ENCODE results near the gene SMARCA2. TPM values are rescaled to one million over a fixed set of nuclear protein-coding genes. Genes with fewer than 3 reads are reported as not detected.

The SMARCA2 gene
- total and polyA plus RNA-seq, 9 donors: 108 to 404 (median 199) TPM

DNA sequence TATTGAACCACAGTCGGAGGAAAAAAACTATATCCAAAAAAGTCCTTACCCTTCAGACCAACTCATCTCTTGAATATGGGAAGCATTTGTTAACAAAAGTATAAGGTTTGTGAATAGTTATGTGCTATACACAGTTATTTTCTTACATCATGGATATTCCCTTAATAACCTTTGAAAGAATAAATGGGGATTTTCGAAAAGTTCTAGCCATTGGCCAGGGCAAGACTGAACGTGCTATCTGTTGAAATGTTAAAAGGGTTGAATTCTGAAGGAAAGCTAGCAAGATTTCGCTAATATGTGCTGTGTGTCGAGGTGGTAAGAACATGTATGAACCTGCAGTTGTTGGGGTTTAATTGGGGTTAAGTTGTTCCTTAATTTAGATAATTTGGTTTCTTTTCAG is 140.8 kb downstream of the SMARCA2 start:
- no peak overlapping the region for H3K4me3 ChIP-seq
- H3K27me3 ChIP-seq: no peaks in the 10 kb centered on the region
- peaks cover 2% of the 10 kb centered on the region for H3K4me1 ChIP-seq (ENCODE audit: insufficient read depth)
- 74 to 87% (median 86%) methylated on average over 5 of the region's 5 CpGs for WGBS, 3 donors
- TF ChIP-seq EP300 (IDR thresholded peaks at IDR 0.05) (no peak), POLR2A (IDR thresholded peaks at IDR 0.05) (no peak)
- TF ChIP-seq, protein P1, sequence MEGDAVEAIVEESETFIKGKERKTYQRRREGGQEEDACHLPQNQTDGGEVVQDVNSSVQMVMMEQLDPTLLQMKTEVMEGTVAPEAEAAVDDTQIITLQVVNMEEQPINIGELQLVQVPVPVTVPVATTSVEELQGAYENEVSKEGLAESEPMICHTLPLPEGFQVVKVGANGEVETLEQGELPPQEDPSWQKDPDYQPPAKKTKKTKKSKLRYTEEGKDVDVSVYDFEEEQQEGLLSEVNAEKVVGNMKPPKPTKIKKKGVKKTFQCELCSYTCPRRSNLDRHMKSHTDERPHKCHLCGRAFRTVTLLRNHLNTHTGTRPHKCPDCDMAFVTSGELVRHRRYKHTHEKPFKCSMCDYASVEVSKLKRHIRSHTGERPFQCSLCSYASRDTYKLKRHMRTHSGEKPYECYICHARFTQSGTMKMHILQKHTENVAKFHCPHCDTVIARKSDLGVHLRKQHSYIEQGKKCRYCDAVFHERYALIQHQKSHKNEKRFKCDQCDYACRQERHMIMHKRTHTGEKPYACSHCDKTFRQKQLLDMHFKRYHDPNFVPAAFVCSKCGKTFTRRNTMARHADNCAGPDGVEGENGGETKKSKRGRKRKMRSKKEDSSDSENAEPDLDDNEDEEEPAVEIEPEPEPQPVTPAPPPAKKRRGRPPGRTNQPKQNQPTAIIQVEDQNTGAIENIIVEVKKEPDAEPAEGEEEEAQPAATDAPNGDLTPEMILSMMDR (IDR thresholded peaks at IDR 0.05): no peak
- H3K27ac ChIP-seq: peak overlapping the region in 1 of 2 donors; percentile 10
- no peak for DNase-seq
- no peaks in the 10 kb centered on the region for H3K36me3 ChIP-seq
- intact Hi-C loops (cut with DNase I): loop anchor here in 1 of 4 donors (5.0 kb wide), 1 partner anchor 466 kb away; the partner anchor contains the start of gene VLDLR
- H3K9me3 ChIP-seq: no peaks in the 10 kb centered on the region

DNA sequence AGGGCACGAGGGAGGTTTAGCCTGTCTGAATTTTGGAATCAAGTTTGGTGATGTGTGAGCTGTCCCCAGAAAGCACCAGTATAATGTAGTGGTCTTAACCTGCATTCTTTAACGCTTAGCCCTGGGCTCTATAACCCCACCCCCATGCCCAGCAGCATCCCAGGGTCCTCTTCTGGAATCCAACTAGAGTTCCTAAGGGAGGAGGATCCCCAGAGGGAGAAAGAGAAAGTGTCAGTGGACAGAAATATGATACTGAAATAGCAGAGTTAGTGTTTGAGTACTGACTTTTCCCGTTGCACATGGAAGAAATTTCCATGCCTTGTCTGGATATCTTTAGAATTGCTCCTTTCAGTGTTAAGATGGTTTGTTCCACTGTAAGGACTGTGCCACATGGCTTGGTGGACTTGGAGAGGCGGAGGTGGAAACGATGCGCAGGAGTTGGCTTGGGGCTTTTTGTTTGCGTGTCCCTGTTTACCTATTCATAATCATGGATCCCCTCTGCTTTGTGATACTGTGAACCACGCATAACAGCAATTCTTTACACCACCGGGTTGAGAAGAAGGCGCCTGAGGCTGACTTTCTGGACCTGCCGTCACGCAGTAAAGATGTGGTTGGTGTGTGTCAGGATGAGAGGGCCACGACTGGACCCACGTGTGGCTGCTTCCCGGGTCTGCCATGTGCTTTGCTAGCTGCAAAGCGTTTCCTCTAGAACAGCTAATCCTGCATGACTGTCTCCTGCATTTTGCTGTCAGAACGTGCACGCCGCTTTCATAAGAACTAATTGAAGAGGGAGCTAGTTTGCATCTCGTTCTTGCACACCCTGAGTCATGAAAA is 142.3 kb downstream of the SMARCA2 start:
- TF ChIP-seq, protein P1 (IDR thresholded peaks at IDR 0.05): no peak
- TF ChIP-seq POLR2A (IDR thresholded peaks at IDR 0.05) (no peak), EP300 (IDR thresholded peaks at IDR 0.05) (no peak)
- Histone ChIP-seq H3K4me3 (peak overlapping the region; percentile 36), H3K27me3 (no peaks in the 10 kb centered on the region), H3K9me3 (no peaks in the 10 kb centered on the region), H3K4me1 (ENCODE audit: insufficient read depth) (peaks cover 2% of the 10 kb centered on the region), H3K27ac (peak overlapping the region; percentile 32 to 85), H3K36me3 (no peaks in the 10 kb centered on the region)
- intact Hi-C loops (cut with DNase I): loop anchor here in 1 of 4 donors (5.0 kb wide), 1 partner anchor 465 kb away; the partner anchor contains the start of gene VLDLR
- DNase-seq: peak; percentile 43 to 60 (median 56)
- WGBS, 3 donors: 2 to 3% (median 2%) methylated on average over 20 of the region's 20 CpGs

DNA sequence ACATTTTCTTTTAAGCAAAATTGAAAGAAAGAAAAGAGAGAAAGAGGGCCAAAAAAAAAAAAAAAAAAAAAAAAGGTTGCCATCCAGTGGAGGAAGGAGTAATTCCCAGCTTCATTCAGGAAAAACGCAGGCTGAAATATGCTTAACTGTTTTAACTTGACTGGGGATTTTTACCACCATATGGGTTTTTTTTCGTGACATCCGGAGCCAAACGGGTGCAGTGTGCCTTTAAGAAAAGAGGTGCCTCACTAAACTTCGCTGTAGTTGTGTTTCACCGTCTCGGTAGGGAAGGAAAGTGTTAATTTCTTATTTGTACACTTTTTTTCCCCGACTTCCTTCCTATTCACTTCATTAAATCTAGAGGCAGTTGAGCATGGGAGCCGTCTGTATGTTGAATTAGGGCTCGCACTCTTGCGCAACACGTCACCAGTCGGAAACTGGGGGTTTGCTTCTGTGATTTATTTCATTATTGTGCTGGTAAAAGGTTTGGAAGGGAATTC is 143.0 kb downstream of the SMARCA2 start:
- WGBS, 3 donors: 0 to 1% (median 1%) methylated on average over 13 of the region's 13 CpGs
- peaks cover 2% of the 10 kb centered on the region for H3K4me1 ChIP-seq (ENCODE audit: insufficient read depth)
- no peaks in the 10 kb centered on the region for H3K9me3 ChIP-seq
- peak overlapping the region; percentile 36 for H3K4me3 ChIP-seq
- no peaks in the 10 kb centered on the region for H3K36me3 ChIP-seq
- peak overlapping the region in 1 of 2 donors; percentile 85 for H3K27ac ChIP-seq
- TF ChIP-seq POLR2A (IDR thresholded peaks at IDR 0.05) (no peak), EP300 (IDR thresholded peaks at IDR 0.05) (no peak)
- TF ChIP-seq, protein P1 (IDR thresholded peaks at IDR 0.05): peak in 1 of 3 donors; percentile 17
- intact Hi-C loops (cut with DNase I): loop anchor here in 1 of 4 donors (5.0 kb wide), 1 partner anchor 464 kb away; the partner anchor contains the start of gene VLDLR
- DNase-seq: peak; percentile 60 to 73 (median 66)
- no peaks in the 10 kb centered on the region for H3K27me3 ChIP-seq

DNA sequence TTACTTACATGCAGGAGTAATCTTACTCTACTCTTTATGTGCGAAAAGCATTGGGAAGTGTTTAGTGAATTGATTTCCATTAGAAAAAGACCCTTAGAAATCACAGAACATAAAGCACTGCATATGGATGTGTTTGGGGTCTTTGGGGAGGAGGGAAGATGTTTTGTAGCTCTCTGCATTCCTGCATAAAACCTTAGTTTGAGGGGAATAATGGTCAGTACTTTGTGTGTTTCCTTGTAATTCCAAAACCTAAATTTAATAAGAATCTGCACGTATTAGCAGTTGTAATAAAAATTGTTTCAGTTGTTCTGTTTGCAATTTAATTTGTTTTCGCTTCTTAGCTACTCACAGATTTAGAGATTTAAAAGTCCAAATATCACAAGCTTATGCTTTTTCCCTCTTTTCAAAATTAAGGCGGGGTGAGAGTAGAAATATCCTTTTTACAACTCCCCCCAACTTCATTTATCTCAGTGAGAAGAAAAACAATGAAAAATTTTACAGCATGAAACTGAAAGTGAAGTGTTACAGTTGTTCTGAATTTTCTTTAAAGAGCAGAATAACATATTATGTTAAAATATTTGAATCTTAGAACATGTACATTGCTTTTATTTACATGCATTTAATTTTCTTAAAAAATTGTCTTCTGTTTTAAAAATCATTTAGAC is 143.8 kb downstream of the SMARCA2 start:
- peak overlapping the region; percentile 36 for H3K4me3 ChIP-seq
- DNase-seq: no peak

More for the DNA sequence above, 143.8 kb downstream of the SMARCA2 start:
- H3K4me1 ChIP-seq (ENCODE audit: insufficient read depth): peaks cover 2% of the 10 kb centered on the region
- 1 to 8% (median 3%) methylated on average over 4 of the region's 4 CpGs for WGBS, 3 donors
- H3K27ac ChIP-seq: peak overlapping the region in 1 of 2 donors; percentile 85
- no peaks in the 10 kb centered on the region for H3K9me3 ChIP-seq
- H3K36me3 ChIP-seq: no peaks in the 10 kb centered on the region
- intact Hi-C loops (cut with DNase I): loop anchor here in 1 of 4 donors (5.0 kb wide), 1 partner anchor 463 kb away; the partner anchor contains the start of gene VLDLR
- TF ChIP-seq, protein P1 (IDR thresholded peaks at IDR 0.05): no peak
- TF ChIP-seq EP300 (IDR thresholded peaks at IDR 0.05) (no peak), POLR2A (IDR thresholded peaks at IDR 0.05) (no peak)
- no peaks in the 10 kb centered on the region for H3K27me3 ChIP-seq
